GM12875 (cell line): ENCODE results near the gene ROBO1.

Experiments
- H3K4me3 ChIP-seq: one replicate; pipeline ENCODE4 v1.5.1; 2011; ENCODE audit warnings: low read depth, low read length, control low read depth
- TF ChIP-seq, protein P1 (sequence below): IDR thresholded peaks from 2 replicates; pipeline ENCODE4 v1.5.1; 2011; ENCODE audit warnings: low read depth, mild to moderate bottlenecking, control low read depth, inconsistent platforms, low read length, moderate library complexity, borderline replicate concordance; ENCODE audit not compliant: insufficient read depth

The ROBO1 gene

GRCh38 chr3:78814893-78815562, 952.8 kb downstream of the ROBO1 start:
- TF ChIP-seq, protein P1, sequence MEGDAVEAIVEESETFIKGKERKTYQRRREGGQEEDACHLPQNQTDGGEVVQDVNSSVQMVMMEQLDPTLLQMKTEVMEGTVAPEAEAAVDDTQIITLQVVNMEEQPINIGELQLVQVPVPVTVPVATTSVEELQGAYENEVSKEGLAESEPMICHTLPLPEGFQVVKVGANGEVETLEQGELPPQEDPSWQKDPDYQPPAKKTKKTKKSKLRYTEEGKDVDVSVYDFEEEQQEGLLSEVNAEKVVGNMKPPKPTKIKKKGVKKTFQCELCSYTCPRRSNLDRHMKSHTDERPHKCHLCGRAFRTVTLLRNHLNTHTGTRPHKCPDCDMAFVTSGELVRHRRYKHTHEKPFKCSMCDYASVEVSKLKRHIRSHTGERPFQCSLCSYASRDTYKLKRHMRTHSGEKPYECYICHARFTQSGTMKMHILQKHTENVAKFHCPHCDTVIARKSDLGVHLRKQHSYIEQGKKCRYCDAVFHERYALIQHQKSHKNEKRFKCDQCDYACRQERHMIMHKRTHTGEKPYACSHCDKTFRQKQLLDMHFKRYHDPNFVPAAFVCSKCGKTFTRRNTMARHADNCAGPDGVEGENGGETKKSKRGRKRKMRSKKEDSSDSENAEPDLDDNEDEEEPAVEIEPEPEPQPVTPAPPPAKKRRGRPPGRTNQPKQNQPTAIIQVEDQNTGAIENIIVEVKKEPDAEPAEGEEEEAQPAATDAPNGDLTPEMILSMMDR, result no peak
- H3K4me3 ChIP-seq, result no peak overlapping the region

DNA sequence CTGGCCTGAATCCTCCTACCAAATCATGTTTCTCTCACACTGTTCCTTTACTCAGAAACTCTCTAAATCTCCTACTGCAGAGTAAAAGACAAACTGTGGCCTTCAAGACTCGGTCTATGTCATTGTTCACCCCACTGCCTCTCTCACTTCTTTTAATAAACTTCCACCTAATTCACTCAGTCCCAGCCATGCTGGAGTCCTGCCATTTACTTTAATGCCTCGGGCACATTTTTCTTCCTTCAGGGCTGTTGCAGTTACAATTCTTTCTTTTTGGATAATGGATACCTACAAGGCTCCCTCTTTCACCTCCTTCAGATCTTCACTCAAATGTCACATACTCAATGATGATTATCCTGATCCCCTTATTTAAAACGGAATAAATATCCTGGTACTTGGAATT, 955.6 kb downstream of the ROBO1 start:
- no peak overlapping the region for H3K4me3 ChIP-seq
- TF ChIP-seq, protein P1, result no peak

GRCh38 chr3:78809966-78810365, 957.8 kb downstream of the ROBO1 start:
- no peak overlapping the region for H3K4me3 ChIP-seq
- TF ChIP-seq, protein P1, result no peak

DNA sequence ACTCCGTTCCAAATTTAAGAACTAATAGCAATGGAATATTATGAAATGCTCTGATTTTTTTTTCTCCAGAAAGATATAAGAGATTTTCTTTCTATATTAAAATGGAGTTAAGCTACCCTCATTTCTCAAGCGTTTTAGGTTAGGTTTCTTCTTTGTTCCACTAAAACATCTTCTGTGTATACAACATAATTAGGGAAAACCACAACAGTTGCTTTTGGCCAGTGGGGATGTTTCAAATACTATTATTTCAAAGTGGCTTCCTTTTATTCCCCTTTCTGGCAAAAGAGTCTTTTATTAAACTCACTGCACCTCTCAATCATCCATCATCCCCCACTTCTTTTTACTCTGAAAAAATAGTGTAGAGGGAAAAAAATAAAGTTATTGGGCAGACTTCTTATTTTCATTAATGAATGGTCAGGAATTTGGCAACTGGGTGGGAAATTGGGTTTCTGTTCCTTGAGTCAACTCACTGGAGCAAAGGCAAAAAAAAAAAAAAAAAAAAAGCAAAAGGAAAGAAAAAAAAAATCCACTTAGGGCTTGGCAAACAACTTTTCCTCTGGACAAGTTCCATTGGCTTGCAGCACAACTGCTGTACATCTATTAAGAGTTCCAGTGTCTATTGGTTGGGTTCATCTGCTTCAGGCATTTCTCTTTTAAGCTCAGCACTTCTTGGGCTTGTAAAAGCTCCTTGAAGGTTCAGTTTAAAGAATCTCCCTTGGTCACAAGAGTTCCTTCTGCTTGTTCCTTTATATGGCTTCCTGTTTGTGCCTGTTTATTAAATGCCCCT, 963.4 kb downstream of the ROBO1 start:
- no peak overlapping the region for H3K4me3 ChIP-seq
- TF ChIP-seq, protein P1, result no peak

- TF ChIP-seq, protein P1, result no peak
- H3K4me3 ChIP-seq, result no peak overlapping the region
Measured at GRCh38 chr3:78802562-78802930, 965.3 kb downstream of the ROBO1 start.

GRCh38 chr3:78801926-78802561, 965.8 kb downstream of the ROBO1 start:
- H3K4me3 ChIP-seq, result no peak overlapping the region
- TF ChIP-seq, protein P1, result no peak
